RWPE2 (cell line): ENCODE data around the gene EFNA5.

Source experiments
- ATAC-seq: fragments of 200-7000 bp; cut with Tn5 transposase; 3 replicates; pipeline ENCODE4 v1.9.1; 2021; ENCODE audit warnings: low read depth
- DNase-seq: peaks from one replicate; pipeline ENCODE4 v3.0.0-alpha.2; 2020; ENCODE audit warnings: low spot score
- H3K27ac ChIP-seq: fragments of 450-650 bp; 2 replicates; pipeline ENCODE4 v1.5.1; 2017; ENCODE audit warnings: mild to moderate bottlenecking; ENCODE audit not compliant: poor library complexity, severe bottlenecking
- H3K27me3 ChIP-seq: fragments of 250-450 bp; sonication (Bioruptor Pico); 2 replicates; pipeline ENCODE4 v1.5.1; 2021; ENCODE audit warnings: mild to moderate bottlenecking, moderate library complexity; ENCODE audit not compliant: insufficient read depth, poor library complexity, severe bottlenecking
- H3K36me3 ChIP-seq: fragments of 250-450 bp; sonication (Bioruptor Pico); 2 replicates; pipeline ENCODE4 v1.5.1; 2020; ENCODE audit warnings: low read depth, mild to moderate bottlenecking, moderate library complexity
- H3K4me1 ChIP-seq: fragments of 250-450 bp; sonication (Bioruptor Pico); 2 replicates; pipeline ENCODE4 v1.5.1; 2021; ENCODE audit warnings: mild to moderate bottlenecking, moderate library complexity; ENCODE audit not compliant: insufficient read depth, poor library complexity, severe bottlenecking
- H3K4me3 ChIP-seq: fragments of 250-450 bp; sonication (Bioruptor Pico); 2 replicates; pipeline ENCODE4 v1.5.1; 2021; ENCODE audit warnings: mild to moderate bottlenecking, moderate library complexity; ENCODE audit not compliant: severe bottlenecking
- H3K9me3 ChIP-seq: fragments of 250-450 bp; sonication (Bioruptor Pico); 2 replicates; pipeline ENCODE4 v1.5.1; 2021; ENCODE audit warnings: mild to moderate bottlenecking, moderate library complexity; ENCODE audit not compliant: severe bottlenecking
- CTCF ChIP-seq: fragments of 450-650 bp; IDR thresholded peaks from one replicate; pipeline ENCODE4 v1.5.1; 2017; ENCODE audit warnings: mild to moderate bottlenecking, moderate library complexity; ENCODE audit not compliant: poor library complexity, severe bottlenecking

EFNA5 gene

GRCh38 chr5:107442452-107442851, 228.3 kb downstream of the EFNA5 start:
- TF ChIP-seq CTCF = no peak
- ATAC-seq = no peak

GRCh38 chr5:107439832-107440231, 230.9 kb downstream of the EFNA5 start:
- no peaks in the 10 kb centered on the region for H3K9me3 ChIP-seq
- H3K4me1 ChIP-seq = no peaks in the 10 kb centered on the region
- no peaks in the 10 kb centered on the region for H3K36me3 ChIP-seq
- no peak for DNase-seq
- no peak for ATAC-seq
- H3K27ac ChIP-seq = no peak overlapping the region
- no peak for TF ChIP-seq CTCF
- no peaks in the 10 kb centered on the region for H3K27me3 ChIP-seq
- H3K4me3 ChIP-seq = no peak overlapping the region

More at GRCh38 chr5:107442452-107442851, 228.3 kb downstream of the EFNA5 start:
- Histone ChIP-seq H3K9me3 (no peaks in the 10 kb centered on the region), H3K4me1 (no peaks in the 10 kb centered on the region), H3K27ac (no peak overlapping the region), H3K36me3 (no peaks in the 10 kb centered on the region), H3K27me3 (no peaks in the 10 kb centered on the region), H3K4me3 (no peak overlapping the region)
- DNase-seq = no peak

- Histone ChIP-seq H3K36me3 (no peaks in the 10 kb centered on the region), H3K4me1 (no peaks in the 10 kb centered on the region), H3K27ac (no peak overlapping the region), H3K9me3 (no peaks in the 10 kb centered on the region), H3K4me3 (no peak overlapping the region), H3K27me3 (no peaks in the 10 kb centered on the region)
- DNase-seq (no peak), ATAC-seq (no peak)
- no peak for TF ChIP-seq CTCF
Measured at GRCh38 chr5:107437986-107438510, 232.7 kb downstream of the EFNA5 start.

- ATAC-seq (no peak), DNase-seq (no peak)
- no peaks in the 10 kb centered on the region for H3K9me3 ChIP-seq
- H3K27me3 ChIP-seq = no peaks in the 10 kb centered on the region
- no peak overlapping the region for H3K4me3 ChIP-seq
- no peak overlapping the region for H3K27ac ChIP-seq
- TF ChIP-seq CTCF = no peak
- no peaks in the 10 kb centered on the region for H3K36me3 ChIP-seq
- H3K4me1 ChIP-seq = peaks cover 5% of the 10 kb centered on the region
Measured at GRCh38 chr5:107437154-107437553, 233.6 kb downstream of the EFNA5 start.

- Histone ChIP-seq H3K36me3 (no peaks in the 10 kb centered on the region), H3K4me3 (no peak overlapping the region), H3K9me3 (no peaks in the 10 kb centered on the region), H3K27ac (no peak overlapping the region), H3K4me1 (peaks cover 14% of the 10 kb centered on the region), H3K27me3 (no peaks in the 10 kb centered on the region)
- DNase-seq = no peak
- no peak for ATAC-seq
- TF ChIP-seq CTCF = no peak
Measured at GRCh38 chr5:107436201-107436600, 234.5 kb downstream of the EFNA5 start.
